Mesothelial cell of epicardium (in vitro differentiated cells): Measurements from ENCODE around the gene TSPAN8. TPM values are rescaled to one million over a fixed set of nuclear protein-coding genes. Genes with fewer than 3 reads are reported as not detected.
"Not testable (repeated sequence)": the region's sequence is repeated elsewhere in the genome, so short reads cannot be mapped to it uniquely, and the experiment has no call there.

ENCODE experiments used
- DNase-seq, 2 experiments: peaks; one replicate each; pipeline ENCODE4 v3.0.0; 2021; ENCODE audit warnings: low spot score in 2 of 2; ENCODE audit not compliant: unreplicated experiment in 2 of 2
- H3K27ac Mint-ChIP-seq: 2 replicates; pipeline ENCODE4 v1.8.0; 2021; ENCODE audit warnings: mixed read lengths
- H3K27me3 Mint-ChIP-seq: 2 replicates; pipeline ENCODE4 v1.8.0; 2021; ENCODE audit warnings: low read depth, mixed read lengths
- H3K36me3 Mint-ChIP-seq: 2 replicates; pipeline ENCODE4 v1.8.0; 2021; ENCODE audit warnings: mixed read lengths
- H3K4me1 Mint-ChIP-seq: 2 replicates; pipeline ENCODE4 v1.8.0; 2021; ENCODE audit warnings: mixed read lengths
- H3K4me3 Mint-ChIP-seq: 2 replicates; pipeline ENCODE4 v1.8.0; 2021; ENCODE audit warnings: mild to moderate bottlenecking, moderate library complexity, mixed read lengths
- H3K9me3 Mint-ChIP-seq: 2 replicates; pipeline ENCODE4 v1.8.0; 2021; ENCODE audit warnings: mixed read lengths
- CTCF ChIP-seq: fragments of 200-600 bp; sonication (generic); IDR thresholded peaks from one replicate; pipeline ENCODE4 v1.5.0; 2021; ENCODE audit warnings: antibody characterized with exemption; ENCODE audit not compliant: unreplicated experiment
- total RNA-seq: library from RNA; stranded (reverse); gene quantifications from 3 replicates; pipeline ENCODE4 v1.2.1, GENCODE V29; 2021

Gene TSPAN8
- total RNA-seq, 1 donor from 2014 or later: not detected

GRCh38 chr12:71174146-71174545 lies 16.3 kb upstream of the TSPAN8 start:
- Mint-ChIP-seq H3K27ac (no peak overlapping the region), H3K4me3 (no peak overlapping the region), H3K36me3 (no peaks in the 10 kb centered on the region), H3K4me1 (no peaks in the 10 kb centered on the region), H3K27me3 (peaks cover 5% of the 10 kb centered on the region), H3K9me3 (no peaks in the 10 kb centered on the region)
- TF ChIP-seq CTCF: no peak
- no peak for DNase-seq

- H3K27me3 Mint-ChIP-seq: peaks cover 5% of the 10 kb centered on the region
- H3K36me3 Mint-ChIP-seq: peaks cover 1% of the 10 kb centered on the region
- H3K4me1 Mint-ChIP-seq: no peaks in the 10 kb centered on the region
- TF ChIP-seq CTCF: no peak
- no peak overlapping the region for H3K27ac Mint-ChIP-seq
- H3K9me3 Mint-ChIP-seq: peaks cover 8% of the 10 kb centered on the region
- no peak overlapping the region for H3K4me3 Mint-ChIP-seq
- DNase-seq: no peak
Observed at GRCh38 chr12:71170456-71170855, 12.7 kb upstream of the TSPAN8 start.

DNA sequence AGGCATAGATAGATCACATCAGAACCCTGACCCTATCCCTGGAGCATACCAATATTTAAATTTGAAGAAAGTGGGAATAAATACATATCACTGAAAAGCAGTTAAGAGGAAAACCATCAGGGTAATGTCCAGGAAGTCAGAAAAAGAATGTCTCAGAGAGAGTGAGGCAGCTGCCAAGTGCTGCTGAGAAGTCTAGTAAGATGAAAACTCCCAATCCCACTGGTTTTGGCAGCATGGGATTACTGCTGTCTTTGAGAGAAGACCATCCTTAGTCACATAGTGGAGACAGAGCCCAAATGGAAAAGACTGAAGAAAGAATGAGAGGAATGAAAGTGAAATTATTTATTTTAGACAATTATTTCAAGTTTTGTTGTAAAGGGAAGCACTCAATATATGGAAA lies 11.5 kb upstream of the TSPAN8 start:
- TF ChIP-seq CTCF: no peak
- H3K36me3 Mint-ChIP-seq: peaks cover 1% of the 10 kb centered on the region
- H3K9me3 Mint-ChIP-seq: peaks cover 13% of the 10 kb centered on the region
- H3K4me3 Mint-ChIP-seq: no peak overlapping the region
- no peak overlapping the region for H3K27ac Mint-ChIP-seq
- DNase-seq: no peak
- H3K27me3 Mint-ChIP-seq: peaks cover 5% of the 10 kb centered on the region
- H3K4me1 Mint-ChIP-seq: no peaks in the 10 kb centered on the region

DNA sequence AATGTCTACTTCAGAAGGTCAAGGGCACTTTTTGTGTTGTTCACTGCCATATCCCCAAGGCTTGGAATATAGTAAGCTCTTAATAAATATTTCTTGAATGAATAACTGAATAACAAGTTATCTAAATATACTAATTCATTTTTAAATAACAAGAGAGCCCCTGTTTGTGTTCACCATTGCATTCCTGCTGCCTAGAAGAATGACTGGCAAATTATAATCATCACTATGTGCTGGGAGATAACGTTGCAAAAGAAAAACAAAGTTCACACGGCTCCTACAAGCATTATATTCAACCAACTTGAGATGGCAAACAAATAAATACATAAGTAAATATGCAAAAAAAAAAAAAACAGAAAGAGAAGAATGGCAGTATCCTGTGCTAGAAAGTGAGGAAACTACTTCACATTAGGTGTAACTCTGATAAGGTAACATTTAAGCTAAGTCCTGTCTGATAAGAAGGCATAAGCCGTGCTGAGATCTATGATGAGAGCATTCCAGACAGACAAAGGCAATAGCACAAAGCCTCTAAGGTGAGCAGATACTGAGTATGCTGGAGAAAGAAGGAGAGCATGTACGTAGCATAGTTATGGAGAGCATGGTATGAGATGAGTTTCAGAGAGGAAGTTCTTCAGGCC lies 9.2 kb upstream of the TSPAN8 start:
- Mint-ChIP-seq H3K27me3 (peaks cover 1% of the 10 kb centered on the region), H3K27ac (no peak overlapping the region), H3K4me1 (no peaks in the 10 kb centered on the region), H3K4me3 (no peak overlapping the region), H3K9me3 (peaks cover 13% of the 10 kb centered on the region), H3K36me3 (peaks cover 1% of the 10 kb centered on the region)
- TF ChIP-seq CTCF: no peak
- no peak for DNase-seq

DNA sequence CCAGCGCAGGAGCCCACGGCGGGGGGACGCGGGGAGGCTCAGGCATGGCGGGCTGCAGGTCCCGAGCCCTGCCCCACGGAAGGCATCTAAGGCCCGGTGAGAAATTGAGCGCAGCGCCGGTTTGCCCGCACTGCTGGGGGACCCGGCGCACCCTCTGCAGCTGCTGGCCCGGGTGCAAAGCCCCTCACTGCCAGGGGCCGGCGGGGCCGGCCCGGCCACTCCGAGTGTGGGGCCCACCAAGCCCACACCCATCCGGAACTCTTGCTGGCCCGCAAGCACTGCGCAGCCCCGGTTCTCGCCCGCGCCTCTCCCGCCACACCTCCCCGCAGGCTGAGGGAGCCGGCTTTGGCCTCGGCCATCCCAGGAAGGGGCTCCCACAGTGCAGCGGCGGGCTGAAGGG lies 8.5 kb upstream of the TSPAN8 start:
- Mint-ChIP-seq H3K4me3 (no peak overlapping the region), H3K4me1 (no peaks in the 10 kb centered on the region), H3K9me3 (peaks cover 13% of the 10 kb centered on the region), H3K27ac (no peak overlapping the region), H3K27me3 (no peaks in the 10 kb centered on the region), H3K36me3 (peaks cover 1% of the 10 kb centered on the region)
- DNase-seq: no peak
- TF ChIP-seq CTCF: no peak

GRCh38 chr12:71165780-71166179 lies 8.0 kb upstream of the TSPAN8 start:
- not testable (repeated sequence) for H3K4me1 Mint-ChIP-seq, H3K36me3 Mint-ChIP-seq, H3K4me3 Mint-ChIP-seq, DNase-seq, H3K27me3 Mint-ChIP-seq, H3K27ac Mint-ChIP-seq
- H3K9me3 Mint-ChIP-seq: peaks cover 13% of the 10 kb centered on the region
